HG03575 (cell line): ENCODE data around the gene UBE3C.

ENCODE experiments used
- ATAC-seq: cut with Tn5 transposase; IDR thresholded peaks from one replicate; pipeline ENCODE4 v1.9.1; 2021; ENCODE audit not compliant: unreplicated experiment, insufficient number of reproducible peaks, low FRiP score; ENCODE audit errors: extremely low read depth

Gene UBE3C

DNA sequence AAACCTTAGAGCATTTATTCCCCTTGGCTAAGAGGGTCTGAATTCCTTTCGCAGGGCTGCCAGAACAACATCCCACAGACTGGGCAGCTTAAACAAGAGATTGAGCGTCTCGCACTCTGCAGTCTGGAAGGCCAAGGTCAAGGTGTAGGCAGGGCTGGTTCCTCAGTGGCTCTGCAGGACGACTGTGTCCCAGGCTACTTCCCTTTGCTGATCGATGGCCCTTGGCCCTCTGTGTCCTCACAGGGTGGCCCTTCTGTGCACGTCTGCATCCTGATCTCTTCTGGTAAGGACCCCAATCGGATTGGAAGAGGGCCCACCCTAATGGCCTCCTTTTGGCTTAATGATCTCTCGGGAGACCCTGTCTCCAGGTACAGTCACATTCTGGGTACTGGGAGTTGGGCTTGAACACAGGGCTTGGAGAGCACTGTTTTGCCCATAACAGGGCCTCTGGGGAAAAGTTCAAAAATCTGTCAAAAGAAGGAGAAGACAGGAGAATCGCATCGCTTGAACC, 162.9 kb downstream of the UBE3C start:
- no peak for ATAC-seq

DNA sequence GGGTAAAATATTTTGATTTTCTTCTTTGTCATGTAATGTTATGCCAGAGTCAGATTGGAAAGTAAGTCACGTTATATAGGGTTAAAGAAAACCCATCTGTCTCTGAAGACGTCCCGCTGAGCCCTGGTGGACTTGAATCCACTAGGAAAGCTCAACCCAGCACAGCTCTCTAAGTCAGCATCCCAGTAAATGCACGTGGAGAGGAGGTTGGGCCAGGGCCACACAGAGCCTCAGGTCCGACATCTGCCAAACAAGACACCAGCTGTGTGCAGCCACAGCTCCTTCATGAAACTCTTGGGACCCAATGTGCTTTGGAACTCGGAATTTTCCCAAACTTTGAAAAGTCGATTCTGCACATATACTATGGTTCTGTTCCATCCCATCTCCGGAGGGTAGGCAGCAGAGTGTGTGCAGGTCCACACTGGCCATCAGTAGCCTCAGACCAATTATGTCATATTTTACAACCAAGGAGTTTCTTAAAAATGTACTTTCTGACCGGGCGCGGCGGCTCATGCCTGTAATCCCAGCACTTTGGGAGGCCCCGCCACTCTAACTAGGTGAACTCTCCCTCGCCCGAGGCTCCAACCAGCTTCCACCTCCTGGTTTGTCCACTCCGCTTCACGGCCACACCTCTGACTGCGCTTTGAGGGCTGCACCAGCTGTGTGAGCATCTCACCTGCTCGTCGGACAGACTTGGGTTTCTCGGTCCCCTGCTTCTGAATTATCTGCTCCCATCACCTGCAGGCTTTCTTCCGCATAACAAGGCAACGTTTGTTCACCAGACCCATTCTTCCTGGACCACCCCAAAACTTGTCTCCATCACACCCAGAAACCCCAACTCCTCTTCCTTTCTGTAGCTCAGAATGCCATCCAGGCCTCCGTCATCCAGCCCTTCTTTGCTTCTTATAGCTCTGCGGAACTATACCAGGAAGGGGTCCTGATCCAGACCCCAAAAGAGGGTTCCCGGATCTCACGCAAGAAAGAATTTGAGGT, 168.4 kb downstream of the UBE3C start:
- ATAC-seq, result no peak

DNA sequence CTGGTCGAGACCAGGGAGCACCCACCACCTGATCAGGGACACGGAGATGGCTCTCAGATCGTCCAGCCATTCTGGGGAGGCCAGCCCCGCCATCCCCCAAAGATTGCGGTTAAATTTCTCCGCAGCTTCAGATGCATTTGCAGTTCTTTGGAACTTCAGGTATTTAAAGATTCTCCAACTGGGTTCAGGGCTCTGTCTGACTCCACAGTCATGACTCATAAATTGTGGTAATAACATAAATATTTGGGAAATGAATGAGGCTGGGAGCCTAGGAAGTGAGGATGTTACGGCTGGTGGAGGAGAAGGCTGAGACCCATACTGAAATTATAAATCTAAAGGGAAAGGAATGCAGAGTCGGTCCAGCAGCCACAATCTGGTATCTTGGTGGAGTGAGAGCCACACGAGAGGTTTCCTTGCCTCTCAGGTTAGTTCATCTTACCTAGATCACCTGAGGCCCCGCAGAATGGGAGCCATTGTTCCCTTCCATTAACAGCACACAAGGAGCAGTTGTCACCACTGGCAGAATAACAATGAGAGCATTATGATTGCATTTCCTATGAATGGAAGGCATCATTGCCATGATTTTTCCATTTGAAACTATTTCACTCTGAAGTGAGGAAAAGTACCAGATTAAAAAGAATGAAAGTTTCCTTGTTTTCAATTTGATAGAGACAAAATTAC, 171.4 kb downstream of the UBE3C start:
- ATAC-seq, result no peak

DNA sequence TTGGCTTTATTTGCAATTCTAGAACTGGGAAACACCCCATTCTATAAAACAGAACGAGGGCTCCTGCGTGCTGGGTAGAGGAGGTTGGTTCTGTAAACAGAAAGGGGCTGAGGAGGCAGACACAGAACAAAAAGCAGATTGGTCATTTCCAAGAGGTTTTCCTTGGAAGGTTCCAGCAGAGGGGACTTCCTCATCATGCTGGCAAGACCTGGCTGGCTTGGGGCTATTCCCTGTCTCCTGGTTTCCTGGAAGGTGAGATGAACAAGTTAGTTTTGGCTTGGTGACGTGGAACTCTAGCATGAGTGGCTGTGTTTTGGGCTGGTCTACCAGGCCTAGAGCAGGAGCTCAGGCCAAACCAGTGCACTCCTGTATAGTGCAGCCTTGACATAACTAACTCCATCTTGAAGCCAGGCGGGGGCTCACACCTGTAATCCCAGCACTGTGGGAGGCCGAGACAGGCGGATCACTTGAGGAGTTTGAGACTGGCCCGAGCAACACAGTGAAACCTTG, 172.0 kb downstream of the UBE3C start:
- no peak for ATAC-seq

DNA sequence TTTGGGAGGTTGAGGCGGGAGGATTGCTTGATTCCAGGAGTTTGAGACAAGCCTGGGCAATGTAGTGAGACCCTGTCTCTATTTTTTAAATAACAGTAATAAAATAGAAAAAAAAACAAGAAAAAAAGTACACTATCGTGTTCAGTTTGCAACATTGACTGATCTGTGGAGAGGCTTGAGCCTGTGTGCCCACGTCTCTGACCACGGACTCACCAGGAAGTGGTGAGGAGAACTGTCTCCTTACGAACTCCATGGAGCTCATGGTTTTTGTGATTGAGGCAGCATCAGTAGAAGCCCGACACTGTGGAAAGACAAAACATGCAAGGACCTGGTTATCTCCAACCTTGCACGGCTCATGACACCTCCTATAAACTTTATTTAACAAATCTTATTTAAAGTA, 174.2 kb downstream of the UBE3C start:
- no peak for ATAC-seq

DNA sequence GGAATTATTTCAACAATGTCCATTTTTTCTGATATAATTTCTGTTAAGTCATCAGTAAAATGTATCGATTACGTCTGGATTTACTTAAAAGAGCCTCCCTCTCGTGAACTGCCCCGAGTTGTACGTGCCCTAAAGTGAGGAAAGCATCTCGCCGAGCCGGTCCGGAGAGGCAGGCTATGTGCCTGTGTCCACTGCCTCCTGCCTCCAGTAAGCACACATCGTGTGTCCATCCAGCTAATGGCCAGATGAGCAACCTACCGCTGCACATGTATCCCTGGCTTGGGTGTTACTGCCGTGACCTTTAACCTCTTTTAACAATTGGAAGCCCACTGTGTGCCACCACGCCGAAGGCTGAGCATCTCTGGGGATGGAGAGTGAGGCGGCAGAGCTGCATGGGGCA, 174.9 kb downstream of the UBE3C start:
- ATAC-seq, result no peak

DNA sequence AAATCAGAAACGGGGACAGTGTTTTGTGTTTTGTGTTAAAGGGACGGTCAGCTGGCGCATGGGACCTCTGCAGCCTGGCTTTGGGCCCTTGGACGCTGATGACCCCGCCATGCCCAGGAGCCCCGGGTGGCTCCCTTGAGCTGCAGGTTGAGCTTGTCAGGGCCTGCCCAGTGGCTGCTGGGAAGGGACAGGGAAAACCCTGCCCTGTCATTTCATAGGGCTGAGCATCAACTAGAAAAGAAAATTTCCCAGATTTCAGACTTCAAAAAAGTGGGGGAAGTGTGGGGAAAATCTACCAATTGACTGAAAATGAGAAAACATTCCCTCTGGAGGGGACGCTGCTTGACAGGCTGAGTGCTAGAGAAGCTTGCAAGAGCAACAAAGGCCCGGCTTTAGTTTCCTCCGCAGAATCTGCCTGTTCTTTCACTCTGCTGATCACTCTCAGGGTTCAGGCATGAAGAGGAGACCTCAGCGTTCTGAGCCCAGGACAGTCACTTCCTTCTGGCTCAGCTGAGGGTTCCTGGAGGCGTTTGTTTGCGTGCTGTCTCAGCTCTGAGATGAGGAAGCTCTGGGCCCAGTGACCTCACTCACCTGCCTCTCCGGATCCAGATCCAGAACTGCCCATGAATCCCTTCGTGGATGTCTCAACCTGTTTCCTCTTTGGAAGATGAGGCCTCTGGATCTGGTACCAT, 179.4 kb downstream of the UBE3C start:
- ATAC-seq, result no peak
